Neutrophil (primary cell): Measurements from ENCODE around the gene PGM2L1.
"Not testable (repeated sequence)": the region's sequence is repeated elsewhere in the genome, so short reads cannot be mapped to it uniquely, and the experiment has no call there.

Experiments
- H3K27ac ChIP-seq: fragments of 200-600 bp; sonication (generic); 2 replicates; pipeline ENCODE4 v1.5.1; 2016; ENCODE audit warnings: mild to moderate bottlenecking, moderate library complexity
- H3K27me3 ChIP-seq: fragments of 200-600 bp; sonication (generic); 2 replicates; pipeline ENCODE4 v1.6.0; 2016; ENCODE audit warnings: mild to moderate bottlenecking
- H3K36me3 ChIP-seq: fragments of 200-600 bp; sonication (generic); 2 replicates; pipeline ENCODE4 v1.5.1; 2017
- H3K4me1 ChIP-seq, 2 experiments: fragments of 200-600 bp in 1 of 2; sonication (generic) in 1 of 2; 1 replicate in 1 of 2; 2 replicates in 1 of 2; pipeline versions ENCODE4 v1.5.1 to v1.6.1; 2013 to 2016; ENCODE audit warnings: low read depth in 1 of 2, low read length in 1 of 2, mild to moderate bottlenecking in 1 of 2, moderate library complexity in 1 of 2; ENCODE audit not compliant: control insufficient read depth in 1 of 2, insufficient read depth in 1 of 2
- H3K4me3 ChIP-seq, 2 experiments: fragments of 200-600 bp in 1 of 2; sonication (generic) in 1 of 2; 1 replicate in 1 of 2; 2 replicates in 1 of 2; pipeline ENCODE4 v1.5.1; 2013 to 2016; ENCODE audit warnings: low read depth in 1 of 2, low read length in 1 of 2, mild to moderate bottlenecking in 1 of 2, moderate library complexity in 1 of 2
- H3K9me3 ChIP-seq: fragments of 200-600 bp; sonication (generic); 2 replicates; pipeline ENCODE4 v1.5.1; 2016
- CTCF ChIP-seq: fragments of 200-600 bp; sonication (generic); IDR thresholded peaks from 2 replicates; pipeline ENCODE4 v1.5.1; 2016; ENCODE audit warnings: antibody characterized with exemption

The PGM2L1 gene

GRCh38 chr11:74333193-74333592, 65.0 kb downstream of the PGM2L1 start:
- Histone ChIP-seq H3K9me3 (no peaks in the 10 kb centered on the region), H3K36me3 (peaks cover 14% of the 10 kb centered on the region), H3K27ac (no peak overlapping the region), H3K4me3 (no peak overlapping the region), H3K27me3 (no peaks in the 10 kb centered on the region), H3K4me1 (no peaks in the 10 kb centered on the region)
- TF ChIP-seq CTCF, result no peak

DNA sequence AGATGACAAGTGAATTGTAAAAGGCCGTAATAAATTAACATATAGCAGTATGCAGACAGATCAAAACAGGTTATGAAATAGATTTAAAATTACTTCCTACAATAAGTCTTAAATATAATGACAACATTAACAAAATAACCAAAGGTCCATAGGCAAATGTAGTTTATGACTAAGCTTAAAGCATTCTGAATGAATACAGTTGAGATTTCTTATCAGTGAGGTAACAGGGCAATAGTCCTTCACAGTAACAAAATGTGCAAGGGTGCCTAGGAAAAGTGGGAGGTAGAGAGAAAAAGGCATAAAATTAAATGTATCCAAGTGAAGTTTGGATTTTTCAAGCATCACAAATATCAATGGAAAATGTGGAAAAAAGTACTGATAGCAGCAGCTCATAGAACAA, 65.9 kb downstream of the PGM2L1 start:
- no peak for TF ChIP-seq CTCF
- H3K27me3 ChIP-seq, result no peaks in the 10 kb centered on the region
- no peaks in the 10 kb centered on the region for H3K9me3 ChIP-seq
- H3K4me1 ChIP-seq, result no peaks in the 10 kb centered on the region
- H3K27ac ChIP-seq, result no peak overlapping the region
- H3K4me3 ChIP-seq, result no peak overlapping the region
- peaks cover 11% of the 10 kb centered on the region for H3K36me3 ChIP-seq

- H3K27me3 ChIP-seq, H3K4me1 ChIP-seq, H3K9me3 ChIP-seq, H3K27ac ChIP-seq, H3K4me3 ChIP-seq: not testable (repeated sequence)
- peaks cover 11% of the 10 kb centered on the region for H3K36me3 ChIP-seq
Observed at GRCh38 chr11:74331000-74331399, 67.2 kb downstream of the PGM2L1 start.

DNA sequence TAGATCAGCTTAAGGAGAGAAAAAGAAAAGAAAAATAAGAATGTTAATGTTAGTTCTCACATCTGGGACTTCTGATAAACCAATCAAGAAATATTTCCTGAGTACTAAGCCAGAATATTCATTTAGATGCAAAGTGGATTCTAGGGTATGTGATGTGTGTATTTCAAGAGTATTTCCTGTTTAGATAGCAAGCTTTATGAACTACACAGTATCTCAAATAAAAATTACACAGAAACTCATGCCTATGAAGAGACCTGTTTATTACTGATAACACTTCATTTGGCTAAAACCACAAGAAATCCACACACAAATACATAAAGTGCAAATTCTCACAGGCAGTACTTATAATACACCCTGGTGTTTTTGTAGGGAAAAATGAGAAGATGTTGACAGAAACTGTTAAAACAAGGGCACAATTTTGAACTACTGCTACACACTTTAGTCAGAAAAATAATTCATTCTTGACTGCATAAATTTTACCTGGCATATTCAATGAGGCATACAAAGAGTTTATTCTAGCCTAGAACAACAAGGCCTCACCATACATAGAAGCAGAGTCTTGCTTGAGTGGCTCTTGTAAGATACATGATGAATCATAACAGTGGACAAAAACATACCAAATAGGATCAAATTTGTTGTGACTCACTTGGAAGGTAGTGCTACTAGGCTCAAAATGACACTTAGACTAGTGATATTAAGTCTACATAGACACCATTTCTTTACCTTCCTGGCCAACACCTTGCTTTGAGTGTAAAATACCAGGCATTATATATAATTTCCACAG, 68.0 kb downstream of the PGM2L1 start:
- Histone ChIP-seq H3K4me3 (no peak overlapping the region), H3K27ac (no peak overlapping the region), H3K27me3 (no peaks in the 10 kb centered on the region), H3K36me3 (peaks cover 11% of the 10 kb centered on the region), H3K9me3 (no peaks in the 10 kb centered on the region), H3K4me1 (no peaks in the 10 kb centered on the region)
- no peak for TF ChIP-seq CTCF

DNA sequence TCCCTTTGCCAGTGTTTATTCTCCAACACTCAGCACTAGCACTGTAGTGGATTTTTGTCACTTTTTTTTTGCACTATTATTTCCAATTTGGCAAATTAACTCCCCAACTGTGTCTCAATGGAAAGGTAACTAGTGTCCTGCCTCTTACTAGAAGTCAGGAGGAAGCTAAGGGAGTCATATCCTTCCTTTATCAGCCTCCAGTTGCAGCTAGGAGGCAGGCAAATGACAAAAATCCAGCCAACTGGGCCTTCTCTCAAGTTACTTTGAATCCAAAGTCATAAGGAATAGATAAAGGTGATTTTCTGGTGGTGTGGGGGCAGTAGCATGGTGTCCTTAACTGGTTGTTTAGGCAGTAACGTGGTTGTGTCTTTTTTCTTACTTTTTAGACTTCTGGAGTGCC, 71.2 kb downstream of the PGM2L1 start:
- Histone ChIP-seq H3K4me3 (no peak overlapping the region), H3K27ac (no peak overlapping the region), H3K4me1 (peaks cover 0 to under 1% of the 10 kb centered on the region in 2 experiments), H3K36me3 (peaks cover 8% of the 10 kb centered on the region), H3K9me3 (no peaks in the 10 kb centered on the region), H3K27me3 (peaks cover 9% of the 10 kb centered on the region)
- no peak for TF ChIP-seq CTCF

DNA sequence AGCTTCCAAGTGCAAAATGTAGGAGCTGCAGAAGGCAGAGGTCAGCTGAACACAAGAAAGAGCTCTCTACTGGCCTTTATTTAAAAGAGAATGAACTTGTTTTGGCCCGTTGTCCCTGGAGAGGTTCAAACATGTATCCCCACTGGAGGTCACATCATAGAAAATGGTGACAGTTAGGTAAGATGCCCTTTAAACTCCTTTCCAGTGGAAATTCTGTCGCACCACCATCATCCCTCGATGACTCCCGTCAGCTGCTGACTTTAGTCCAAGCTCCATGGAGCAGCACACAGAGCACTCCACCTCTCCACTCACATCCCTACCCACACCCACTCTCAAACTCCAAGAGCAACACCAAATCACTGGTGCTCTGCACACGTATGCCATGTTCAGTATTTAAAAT, 71.6 kb downstream of the PGM2L1 start:
- no peak for TF ChIP-seq CTCF
- Histone ChIP-seq H3K9me3 (no peaks in the 10 kb centered on the region), H3K4me3 (no peak overlapping the region), H3K36me3 (peaks cover 4% of the 10 kb centered on the region), H3K27ac (no peak overlapping the region), H3K27me3 (peaks cover 9% of the 10 kb centered on the region), H3K4me1 (peaks cover 0 to 3% of the 10 kb centered on the region in 2 experiments)
